IPS-18a (cell line): ENCODE data around the gene OR10J5.
"Not testable (repeated sequence)": the region's sequence is repeated elsewhere in the genome, so short reads cannot be mapped to it uniquely, and the experiment has no call there.

Source experiments
- H3K27ac ChIP-seq: one replicate; pipeline ENCODE4 v1.5.1; 2013; ENCODE audit warnings: low read length
- H3K27me3 ChIP-seq: one replicate; pipeline ENCODE4 v1.6.1; 2013; ENCODE audit warnings: mild to moderate bottlenecking, low read length; ENCODE audit not compliant: control insufficient read depth, insufficient read depth
- H3K36me3 ChIP-seq: one replicate; pipeline ENCODE4 v1.6.1; 2013; ENCODE audit warnings: low read depth, low read length; ENCODE audit not compliant: control insufficient read depth
- H3K4me1 ChIP-seq: one replicate; pipeline ENCODE4 v1.6.1; 2013; ENCODE audit warnings: low read depth, low read length; ENCODE audit not compliant: control insufficient read depth
- H3K4me3 ChIP-seq: one replicate; pipeline ENCODE4 v1.5.1; 2013; ENCODE audit warnings: low read length
- H3K9ac ChIP-seq: one replicate; pipeline ENCODE4 v1.6.1; 2013; ENCODE audit warnings: mild to moderate bottlenecking, low read length, moderate library complexity
- H3K9me3 ChIP-seq: one replicate; pipeline ENCODE4 v1.6.1; 2013; ENCODE audit warnings: low read depth, low read length; ENCODE audit not compliant: control insufficient read depth

OR10J5 gene

DNA sequence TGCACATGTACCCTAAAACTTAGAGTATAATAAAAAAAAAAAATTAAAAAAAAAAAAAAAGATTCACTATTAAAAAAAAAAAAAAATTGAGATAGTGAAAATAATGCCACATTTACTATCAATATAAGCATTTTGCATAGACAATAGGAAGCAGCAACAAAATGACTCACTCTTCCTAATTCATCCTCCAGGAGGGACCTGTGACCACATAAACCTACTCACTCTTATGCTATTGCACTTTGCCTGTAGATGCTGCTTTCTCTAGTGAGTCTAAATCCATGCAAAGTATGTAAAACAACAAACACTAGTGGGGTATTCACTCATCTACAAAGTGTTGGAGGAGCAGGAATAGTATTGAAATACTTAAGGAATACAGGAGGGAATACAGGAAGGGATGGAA, 2.9 kb downstream of the OR10J5 start:
- Histone ChIP-seq H3K36me3 (no peaks in the 10 kb centered on the region), H3K9me3 (peaks cover 2% of the 10 kb centered on the region), H3K27ac (no peak overlapping the region), H3K4me1 (no peaks in the 10 kb centered on the region), H3K4me3 (no peak overlapping the region), H3K9ac (no peak overlapping the region), H3K27me3 (no peaks in the 10 kb centered on the region)

DNA sequence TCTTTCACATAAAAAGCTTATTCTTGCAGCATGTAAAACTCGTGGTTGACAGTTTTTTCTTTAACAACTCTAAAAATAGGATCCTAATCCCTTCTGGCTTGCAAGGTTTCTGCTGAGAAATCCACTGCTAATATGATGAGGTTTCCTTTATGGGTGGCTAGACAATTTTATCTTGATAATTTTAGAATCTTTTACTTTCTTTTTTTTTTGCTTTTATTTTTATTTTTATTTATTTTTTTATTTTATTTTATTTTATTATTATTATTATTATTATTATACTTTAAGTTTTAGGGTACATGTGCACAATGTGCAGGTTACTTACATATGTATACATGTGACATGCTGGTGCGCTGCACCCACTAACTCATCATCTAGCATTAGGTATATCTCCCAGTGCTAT, 11.0 kb downstream of the OR10J5 start:
- H3K4me3 ChIP-seq, H3K4me1 ChIP-seq, H3K9me3 ChIP-seq, H3K9ac ChIP-seq, H3K27me3 ChIP-seq, H3K36me3 ChIP-seq, H3K27ac ChIP-seq: not testable (repeated sequence)

DNA sequence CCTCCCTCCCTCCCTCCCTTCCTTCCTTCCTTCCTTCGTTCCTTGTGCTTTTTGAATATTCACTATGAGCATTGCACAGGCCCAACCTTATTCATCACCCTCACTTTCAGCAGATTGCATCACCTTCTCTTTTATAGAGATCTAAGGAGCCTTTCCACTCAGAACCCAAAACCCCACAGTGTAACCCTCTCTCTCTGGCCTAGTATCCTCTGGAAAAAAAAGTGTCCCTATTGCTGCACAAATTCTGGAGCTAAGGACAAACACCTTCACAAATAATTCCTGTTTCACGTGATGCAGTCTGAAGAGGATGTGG, 25.6 kb downstream of the OR10J5 start:
- H3K36me3 ChIP-seq: no peaks in the 10 kb centered on the region
- no peaks in the 10 kb centered on the region for H3K9me3 ChIP-seq
- H3K9ac ChIP-seq: no peak overlapping the region
- no peaks in the 10 kb centered on the region for H3K4me1 ChIP-seq
- no peak overlapping the region for H3K4me3 ChIP-seq
- H3K27me3 ChIP-seq: no peaks in the 10 kb centered on the region
- no peak overlapping the region for H3K27ac ChIP-seq

DNA sequence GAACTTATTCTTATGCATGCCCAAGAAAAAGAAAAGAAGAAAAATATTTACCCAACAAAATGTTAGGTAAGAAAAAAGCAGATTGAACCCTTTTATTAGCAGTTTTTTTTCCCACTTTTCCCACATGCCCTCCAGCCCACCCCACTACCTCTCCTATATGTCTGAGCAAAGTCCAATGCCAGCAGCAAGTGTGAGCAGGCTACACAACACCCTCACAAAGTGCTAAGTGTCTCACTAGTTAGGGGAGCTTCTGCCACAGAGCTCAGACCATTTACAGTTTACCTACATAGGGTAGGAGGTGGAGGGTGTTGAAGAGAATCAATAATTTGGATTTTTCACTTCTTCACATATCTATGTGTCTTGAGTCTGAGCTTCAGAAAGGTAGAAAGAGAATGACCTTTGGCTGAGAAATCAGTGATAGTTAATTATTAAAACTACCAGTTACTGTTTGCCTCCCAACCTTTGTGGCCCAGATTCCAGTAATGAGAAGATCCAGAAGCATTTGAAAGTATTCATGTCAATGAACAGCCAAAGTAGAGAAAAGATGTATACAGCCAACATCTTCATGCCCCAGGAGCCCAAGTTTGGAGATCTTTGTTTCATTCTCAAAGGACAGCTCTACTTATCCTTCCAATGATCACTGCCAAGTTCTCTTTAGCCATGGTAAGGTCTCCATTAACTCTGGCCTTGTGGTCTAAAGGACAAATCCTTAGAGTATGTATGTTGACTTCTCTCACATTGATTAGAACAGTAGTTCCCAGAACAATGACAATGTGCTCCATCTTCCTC, 26.2 kb downstream of the OR10J5 start:
- no peak overlapping the region for H3K27ac ChIP-seq

DNA sequence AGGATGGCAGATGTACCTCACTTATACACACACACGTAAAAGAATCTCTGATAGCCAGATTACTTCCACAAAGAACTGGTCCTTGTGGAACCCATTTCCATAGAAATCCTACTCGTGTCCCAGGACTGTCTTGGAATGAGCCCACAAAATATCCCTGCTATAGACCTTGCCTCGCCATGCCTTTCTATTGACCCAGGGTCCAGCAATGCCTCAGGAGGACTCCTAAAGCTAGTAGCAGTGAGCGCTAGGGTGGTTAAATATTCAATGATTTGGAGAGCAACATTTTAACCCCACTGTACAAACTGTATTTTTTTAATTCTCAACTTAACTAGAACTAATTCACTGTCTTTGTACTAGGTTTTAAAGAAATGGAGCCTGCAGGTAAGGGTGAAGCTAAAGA, 26.9 kb downstream of the OR10J5 start:
- H3K9ac ChIP-seq: no peak overlapping the region
- no peaks in the 10 kb centered on the region for H3K4me1 ChIP-seq
- H3K4me3 ChIP-seq: no peak overlapping the region

More for the DNA sequence above, 26.2 kb downstream of the OR10J5 start:
- Histone ChIP-seq H3K4me1 (no peaks in the 10 kb centered on the region), H3K9me3 (no peaks in the 10 kb centered on the region), H3K36me3 (no peaks in the 10 kb centered on the region), H3K9ac (no peak overlapping the region), H3K4me3 (no peak overlapping the region), H3K27me3 (no peaks in the 10 kb centered on the region)

DNA sequence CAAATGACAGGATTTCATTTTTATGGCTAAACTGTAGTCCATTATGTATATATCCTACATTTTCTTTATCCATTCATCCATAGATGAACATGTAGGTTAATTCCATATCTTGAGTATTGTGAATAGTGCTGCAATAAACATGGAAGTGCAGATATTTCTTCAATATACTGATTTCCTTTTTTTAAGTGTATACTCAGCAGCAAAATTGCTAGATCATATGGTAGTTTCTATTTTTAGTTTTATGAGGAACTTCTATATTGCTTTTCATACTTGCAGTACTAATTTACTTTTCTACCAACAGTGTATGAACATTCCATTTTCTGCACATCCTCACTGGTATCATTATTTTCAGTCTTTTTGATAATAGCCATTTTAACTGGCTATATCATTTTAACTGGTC, 30.1 kb downstream of the OR10J5 start:
- Histone ChIP-seq H3K27me3 (no peaks in the 10 kb centered on the region), H3K4me1 (no peaks in the 10 kb centered on the region), H3K36me3 (no peaks in the 10 kb centered on the region), H3K9me3 (no peaks in the 10 kb centered on the region), H3K27ac (no peak overlapping the region), H3K4me3 (no peak overlapping the region), H3K9ac (no peak overlapping the region)

More for the DNA sequence above, 26.9 kb downstream of the OR10J5 start:
- Histone ChIP-seq H3K36me3 (no peaks in the 10 kb centered on the region), H3K27me3 (no peaks in the 10 kb centered on the region), H3K9me3 (no peaks in the 10 kb centered on the region), H3K27ac (no peak overlapping the region)

DNA sequence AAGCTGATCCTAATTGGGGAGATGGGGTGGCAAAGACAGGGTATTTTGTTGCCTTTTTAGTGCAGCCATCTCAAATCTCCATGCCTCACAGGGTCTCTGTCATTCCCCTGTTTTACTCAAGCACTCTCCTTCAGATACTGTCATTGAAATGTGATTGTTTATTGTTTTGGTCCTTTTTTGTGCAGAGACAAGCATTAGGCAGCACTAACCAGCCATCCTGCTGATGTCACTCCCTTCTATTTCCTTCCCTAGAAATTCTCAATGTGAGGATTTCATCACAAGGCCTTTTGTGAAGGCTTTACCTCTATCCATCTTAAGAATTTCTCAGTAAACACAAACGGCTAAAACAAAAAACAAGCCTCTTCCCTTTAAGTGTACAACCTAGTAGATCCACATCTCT, 34.7 kb downstream of the OR10J5 start:
- Histone ChIP-seq H3K4me1 (no peaks in the 10 kb centered on the region), H3K27me3 (no peaks in the 10 kb centered on the region), H3K27ac (no peak overlapping the region), H3K9me3 (no peaks in the 10 kb centered on the region), H3K9ac (no peak overlapping the region), H3K36me3 (no peaks in the 10 kb centered on the region), H3K4me3 (no peak overlapping the region)

DNA sequence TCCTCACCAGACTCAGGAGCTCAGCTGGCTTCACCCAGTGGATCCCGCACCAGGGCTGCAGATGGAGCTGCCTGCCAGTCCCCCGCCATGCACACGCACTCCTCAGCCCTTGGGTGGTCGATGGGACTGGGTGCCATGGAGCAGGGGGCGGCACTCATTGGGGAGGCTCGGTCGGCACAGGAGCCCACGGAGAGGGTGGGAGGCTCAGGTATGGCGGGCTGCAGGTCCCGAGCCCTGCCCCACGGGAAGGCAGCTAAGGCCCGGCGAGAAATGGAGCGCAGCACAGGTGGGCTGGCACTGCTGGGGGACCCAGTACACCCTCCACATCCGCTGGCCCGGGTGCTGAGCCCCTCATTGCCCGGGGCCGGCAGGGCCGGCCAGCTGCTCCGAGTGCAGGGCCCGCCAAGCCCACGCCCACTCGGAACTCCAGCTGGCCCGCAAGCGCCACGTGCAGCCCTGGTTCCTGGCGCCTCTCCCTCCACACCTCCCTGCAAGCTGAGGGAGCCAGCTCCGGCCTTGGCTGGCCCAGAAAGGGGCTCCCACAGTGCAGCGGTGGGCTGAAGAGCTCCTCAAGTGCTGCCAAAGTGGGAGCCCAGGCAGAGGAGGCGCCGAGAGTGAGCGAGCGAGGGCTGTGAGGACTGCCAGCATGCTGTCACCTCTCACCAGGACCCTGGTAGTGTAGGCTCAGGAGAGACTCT, 41.1 kb downstream of the OR10J5 start:
- H3K9ac ChIP-seq, H3K36me3 ChIP-seq, H3K27me3 ChIP-seq, H3K4me3 ChIP-seq, H3K27ac ChIP-seq, H3K4me1 ChIP-seq, H3K9me3 ChIP-seq: not testable (repeated sequence)

DNA sequence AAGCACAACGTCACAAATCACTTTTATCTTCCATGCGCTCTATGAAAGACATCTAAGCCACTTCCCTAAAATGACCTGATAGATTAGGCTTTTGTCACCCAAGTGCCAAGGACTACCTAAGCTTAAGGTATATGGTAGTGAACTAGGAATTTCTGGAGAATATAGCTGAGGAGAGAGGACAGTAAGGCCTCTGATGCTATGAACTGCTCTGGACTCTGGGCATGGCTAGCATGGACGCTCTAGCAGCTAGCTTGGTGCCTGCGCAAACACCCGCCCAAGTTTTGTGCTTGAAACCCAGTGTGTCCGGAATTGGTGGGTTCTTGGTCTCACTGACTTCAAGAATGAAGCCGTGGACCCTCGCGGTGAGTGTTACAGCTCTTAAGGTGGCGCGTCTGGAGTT, 42.5 kb downstream of the OR10J5 start:
- no peaks in the 10 kb centered on the region for H3K36me3 ChIP-seq
- no peaks in the 10 kb centered on the region for H3K4me1 ChIP-seq
- no peak overlapping the region for H3K9ac ChIP-seq
- no peak overlapping the region for H3K4me3 ChIP-seq
- no peak overlapping the region for H3K27ac ChIP-seq
- no peaks in the 10 kb centered on the region for H3K27me3 ChIP-seq
- no peaks in the 10 kb centered on the region for H3K9me3 ChIP-seq

DNA sequence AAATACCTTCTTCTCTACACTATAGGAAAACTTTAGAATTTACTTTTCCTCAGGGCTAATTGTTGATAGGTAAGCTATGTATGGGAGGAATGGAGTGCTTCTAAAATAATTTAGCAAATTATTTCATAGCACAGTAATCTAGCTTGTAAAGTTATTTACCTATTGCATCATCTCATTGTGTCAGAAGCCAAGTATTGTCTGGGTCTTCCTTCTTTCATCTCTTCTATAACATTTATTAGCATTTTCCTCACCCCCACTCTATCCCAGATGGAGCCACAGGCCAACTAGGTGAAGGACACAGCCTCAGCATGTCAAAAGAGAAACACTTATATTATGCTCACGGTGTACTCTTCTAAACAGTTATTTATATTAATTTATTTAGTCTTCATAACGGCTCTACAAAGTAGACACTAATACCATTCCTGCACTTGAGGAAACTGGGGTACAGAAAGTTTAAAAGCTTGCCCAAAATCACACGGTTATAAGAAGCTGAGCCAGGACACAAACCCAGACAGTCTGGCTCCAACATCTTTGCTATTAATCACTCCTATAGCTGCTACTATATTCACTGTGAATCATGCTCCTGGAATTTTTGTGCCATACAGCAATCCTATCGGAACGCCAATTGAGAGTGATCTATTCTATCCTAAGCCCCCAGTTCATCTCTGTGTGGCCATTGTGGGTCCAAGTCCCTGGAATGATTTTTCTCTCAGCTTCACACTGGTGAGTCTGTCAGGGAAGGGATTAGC, 43.1 kb downstream of the OR10J5 start:
- Histone ChIP-seq H3K9ac (no peak overlapping the region), H3K27ac (no peak overlapping the region), H3K4me1 (no peaks in the 10 kb centered on the region), H3K4me3 (no peak overlapping the region), H3K36me3 (no peaks in the 10 kb centered on the region), H3K9me3 (no peaks in the 10 kb centered on the region), H3K27me3 (no peaks in the 10 kb centered on the region)
